GOT3 (cell line): ENCODE results near the gene CDC25C.

Experiments
- DNase-seq: peaks from one replicate; lab custom pipeline; 2025; ENCODE audit warnings: mixed read lengths; lab: John Stamatoyannopoulos, UW

Gene CDC25C

GRCh38 chr5:138331449-138332368 lies at the start of gene CDC25C:
Gene CDC25C (minus strand): TSS chr5:138331804. CDS start chr5:138331180, 624 bp downstream.
- peak; percentile 98 for DNase-seq

- no peak for DNase-seq
Measured at GRCh38 chr5:138372653-138373052, 41.0 kb upstream of the CDC25C start.

GRCh38 chr5:138372225-138372624 lies 40.6 kb upstream of the CDC25C start:
- no peak for DNase-seq

- DNase-seq: no peak
Measured at GRCh38 chr5:138371454-138371853, 39.9 kb upstream of the CDC25C start.

- no peak for DNase-seq
Measured at GRCh38 chr5:138370537-138370936, 38.9 kb upstream of the CDC25C start.

- DNase-seq: no peak
Measured at GRCh38 chr5:138369706-138370105, 38.1 kb upstream of the CDC25C start.

GRCh38 chr5:138369261-138369660 lies 37.7 kb upstream of the CDC25C start:
- no peak for DNase-seq

- DNase-seq: no peak
Measured at GRCh38 chr5:138366632-138367382, 35.2 kb upstream of the CDC25C start.

GRCh38 chr5:138364576-138364975 lies 33.0 kb upstream of the CDC25C start:
- DNase-seq: no peak

- no peak for DNase-seq
Measured at GRCh38 chr5:138360941-138361452, 29.4 kb upstream of the CDC25C start.

GRCh38 chr5:138359621-138360020 lies 28.0 kb upstream of the CDC25C start:
- no peak for DNase-seq

GRCh38 chr5:138354926-138355378 lies 23.3 kb upstream of the CDC25C start:
- peak; percentile 14 for DNase-seq

GRCh38 chr5:138354387-138354786 lies 22.8 kb upstream of the CDC25C start:
- no peak for DNase-seq

GRCh38 chr5:138353560-138354080 lies 22.0 kb upstream of the CDC25C start:
- DNase-seq: no peak

- DNase-seq: no peak
Measured at GRCh38 chr5:138352722-138353559, 21.3 kb upstream of the CDC25C start.

GRCh38 chr5:138352071-138352721 lies 20.6 kb upstream of the CDC25C start, which contains the start of gene KDM3B:
Gene KDM3B (plus strand): TSS chr5:138352685. CDS start chr5:138352796, 111 bp downstream.
- peak; percentile 76 for DNase-seq

- no peak for DNase-seq
Measured at GRCh38 chr5:138351517-138351916, 19.9 kb upstream of the CDC25C start.

- DNase-seq: no peak
Measured at GRCh38 chr5:138351056-138351455, 19.5 kb upstream of the CDC25C start.

- DNase-seq: no peak
Measured at GRCh38 chr5:138350563-138350890, 18.9 kb upstream of the CDC25C start.

- DNase-seq: no peak
Measured at GRCh38 chr5:138349852-138350562, 18.4 kb upstream of the CDC25C start.
